ENCODE measurements around the gene SP1. TPM values are rescaled to one million over a fixed set of nuclear protein-coding genes. Genes with fewer than 3 reads are reported as not detected.
A peak's percentile ranks its signal among the peaks of the same experiment; 100 is the strongest.

Gene SP1
- total RNA-seq, 2 experiments from 2014 or later: 67.2 to 70.3 TPM

DNA sequence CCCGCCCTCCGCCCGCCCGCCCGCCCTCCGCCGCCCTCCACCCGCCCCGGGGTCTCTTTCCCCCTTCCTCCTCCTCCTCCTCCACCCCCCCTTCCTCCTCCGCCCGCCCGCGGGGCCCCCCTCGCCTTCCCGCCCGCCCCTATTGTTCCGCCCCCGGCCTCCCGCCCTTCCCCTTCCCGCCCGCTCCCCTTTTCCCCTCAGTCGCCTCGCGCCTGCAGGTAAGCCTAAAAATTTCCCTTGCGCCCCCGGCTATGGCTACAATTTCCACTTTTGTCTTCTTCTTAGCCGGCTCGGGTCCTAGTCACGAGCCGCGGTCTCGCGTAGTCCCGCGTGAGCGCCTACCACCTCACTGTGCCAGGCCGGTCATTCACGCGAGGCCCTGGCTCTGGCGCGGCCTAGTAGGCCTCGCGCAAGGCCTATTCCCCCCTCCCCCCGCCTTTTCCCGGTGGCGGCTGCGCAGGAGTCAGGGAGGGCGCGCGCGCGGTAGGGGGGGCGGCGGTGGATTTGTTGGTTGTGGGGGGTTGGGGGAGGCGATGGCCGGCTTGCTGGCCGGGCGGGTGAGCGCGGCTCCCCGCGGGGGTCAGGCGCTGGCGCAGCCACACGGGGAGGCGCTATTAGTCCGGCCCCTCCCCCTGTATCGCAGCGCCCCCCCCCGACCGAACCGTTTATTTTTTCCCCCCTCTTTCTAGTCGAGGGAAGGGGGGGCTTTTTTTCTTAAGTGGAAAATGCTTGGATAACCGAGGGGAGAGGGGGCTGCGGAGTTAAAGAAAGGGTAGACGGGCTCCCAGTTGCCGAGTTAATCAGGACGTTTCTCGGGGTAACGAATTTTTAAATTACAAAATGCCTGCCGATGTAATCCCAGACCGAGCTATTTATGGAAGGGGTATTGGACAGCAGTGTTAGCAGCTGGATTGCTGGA, 72.4 kb downstream of the SP1 start:
- CTCF ChIA-PET: interaction anchor here (0.7 to 1.2 kb wide), 6 partner anchors 12 to 131 kb away, joined by 3 read pairs; no protein-coding TSS in a partner anchor
- H3K4me1 Mint-ChIP-seq (ENCODE audit: low read depth): peaks cover 39% of the 10 kb centered on the region
- ATAC-seq: peak; percentile 24

DNA sequence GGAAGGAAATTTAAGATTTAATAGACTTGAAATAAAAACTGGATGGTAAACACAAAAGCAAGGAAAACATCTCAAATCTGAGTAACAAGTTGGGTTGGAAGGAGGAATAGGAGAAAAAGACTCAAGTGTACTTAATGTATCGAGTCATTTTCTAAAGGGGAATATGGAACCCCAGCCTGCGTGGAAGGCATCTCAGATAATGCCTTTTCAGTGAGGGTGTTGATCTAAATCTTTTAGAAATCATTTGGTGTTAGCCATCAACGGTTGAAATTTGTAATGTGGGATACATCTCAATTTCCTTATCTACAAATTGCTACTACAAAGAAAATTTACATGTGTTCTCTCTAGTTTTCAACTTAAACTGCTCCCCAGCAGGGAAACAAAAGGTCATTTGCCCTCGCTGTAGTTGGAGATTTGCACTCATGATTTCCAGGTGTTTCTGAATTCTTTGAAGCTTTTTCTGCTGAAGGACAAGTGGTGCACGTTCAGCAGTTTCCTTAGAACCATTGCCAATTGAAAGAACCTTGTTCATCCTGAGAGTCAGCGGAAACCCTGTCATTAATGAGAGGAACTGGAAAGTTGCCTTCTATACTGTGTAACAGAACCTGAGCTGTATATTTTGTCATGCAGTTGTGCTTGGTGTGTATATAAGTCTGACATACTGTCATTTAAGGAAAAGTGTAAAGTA, 74.1 kb downstream of the SP1 start:
- Mint-ChIP-seq H3K9me3 (no peaks in the 10 kb centered on the region), H3K36me3 (ENCODE audit: low read depth) (peaks cover 55% of the 10 kb centered on the region), H3K27me3 (no peaks in the 10 kb centered on the region), H3K27ac (peak overlapping the region; percentile 71), H3K4me1 (ENCODE audit: low read depth) (peaks cover 47% of the 10 kb centered on the region), H3K4me3 (peak overlapping the region; percentile 91)
- TF ChIP-seq, protein P1, sequence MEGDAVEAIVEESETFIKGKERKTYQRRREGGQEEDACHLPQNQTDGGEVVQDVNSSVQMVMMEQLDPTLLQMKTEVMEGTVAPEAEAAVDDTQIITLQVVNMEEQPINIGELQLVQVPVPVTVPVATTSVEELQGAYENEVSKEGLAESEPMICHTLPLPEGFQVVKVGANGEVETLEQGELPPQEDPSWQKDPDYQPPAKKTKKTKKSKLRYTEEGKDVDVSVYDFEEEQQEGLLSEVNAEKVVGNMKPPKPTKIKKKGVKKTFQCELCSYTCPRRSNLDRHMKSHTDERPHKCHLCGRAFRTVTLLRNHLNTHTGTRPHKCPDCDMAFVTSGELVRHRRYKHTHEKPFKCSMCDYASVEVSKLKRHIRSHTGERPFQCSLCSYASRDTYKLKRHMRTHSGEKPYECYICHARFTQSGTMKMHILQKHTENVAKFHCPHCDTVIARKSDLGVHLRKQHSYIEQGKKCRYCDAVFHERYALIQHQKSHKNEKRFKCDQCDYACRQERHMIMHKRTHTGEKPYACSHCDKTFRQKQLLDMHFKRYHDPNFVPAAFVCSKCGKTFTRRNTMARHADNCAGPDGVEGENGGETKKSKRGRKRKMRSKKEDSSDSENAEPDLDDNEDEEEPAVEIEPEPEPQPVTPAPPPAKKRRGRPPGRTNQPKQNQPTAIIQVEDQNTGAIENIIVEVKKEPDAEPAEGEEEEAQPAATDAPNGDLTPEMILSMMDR (IDR thresholded peaks at IDR 0.05): no peak
- ATAC-seq (no peak), DNase-seq (no peak)
- POLR2A ChIA-PET: interaction anchor here (0.8 to 43.3 kb wide), 5 partner anchors 12 to 156 kb away, joined by 3 to 1494 read pairs (median 3); partner anchors contain the start of genes MAP3K12, NPFF, PRR13 and TARBP2
- CTCF ChIA-PET: interaction anchor here (1.0 to 1.5 kb wide), 3 partner anchors 13 to 102 kb away, joined by 3 to 4 read pairs (median 3); no protein-coding TSS in a partner anchor
- intact Hi-C loops (cut with micrococcal nuclease): no loop called here

More for the DNA sequence above, 72.4 kb downstream of the SP1 start:
- TF ChIP-seq, protein P1 (IDR thresholded peaks at IDR 0.05): peak; percentile 28
- peak; percentile 81 for DNase-seq
- Mint-ChIP-seq H3K27ac (peak overlapping the region; percentile 99), H3K4me3 (peak overlapping the region; percentile 91), H3K9me3 (no peaks in the 10 kb centered on the region), H3K36me3 (ENCODE audit: low read depth) (peaks cover 55% of the 10 kb centered on the region), H3K27me3 (no peaks in the 10 kb centered on the region)
- POLR2A ChIA-PET: interaction anchor here (0.7 to 43.3 kb wide), 3 partner anchors 12 to 364 kb away, joined by 3 to 1494 read pairs (median 5); partner anchors contain the start of genes MAP3K12, NPFF and TARBP2
- intact Hi-C loops (cut with micrococcal nuclease): no loop called here

DNA sequence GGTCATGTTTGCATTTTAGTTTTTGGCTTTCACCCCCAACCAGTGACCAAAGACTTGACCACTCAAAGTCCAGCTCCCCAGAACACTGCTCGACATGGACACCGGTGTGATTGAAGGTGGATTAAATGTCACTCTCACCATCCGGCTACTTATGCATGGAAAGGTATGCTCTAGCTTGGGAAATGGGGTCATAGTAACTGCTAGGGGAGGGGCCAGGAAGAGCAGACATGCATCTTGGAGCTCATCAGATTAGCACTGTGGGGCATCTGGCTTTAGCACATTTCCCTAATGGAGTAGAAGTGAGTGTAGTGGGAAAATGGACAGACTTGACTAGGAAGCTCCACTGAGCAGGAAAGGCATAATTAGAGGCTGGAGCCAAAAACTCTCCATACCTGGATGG, 74.7 kb downstream of the SP1 start:
- H3K27ac Mint-ChIP-seq: peak overlapping the region; percentile 71
- H3K27me3 Mint-ChIP-seq: no peaks in the 10 kb centered on the region
- ATAC-seq: no peak
- CTCF ChIA-PET: interaction anchor here (0.8 to 1.5 kb wide), 4 partner anchors 20 to 102 kb away, joined by 3 to 5 read pairs (median 4); no protein-coding TSS in a partner anchor
- intact Hi-C loops (cut with micrococcal nuclease): no loop called here
- TF ChIP-seq, protein P1 (IDR thresholded peaks at IDR 0.05): no peak
- POLR2A ChIA-PET: interaction anchor here (0.6 to 43.3 kb wide), 5 partner anchors 13 to 77 kb away, joined by 3 to 1494 read pairs (median 3); partner anchors contain the start of genes MAP3K12, NPFF, PRR13 and TARBP2
- no peaks in the 10 kb centered on the region for H3K9me3 Mint-ChIP-seq
- H3K36me3 Mint-ChIP-seq (ENCODE audit: low read depth): peaks cover 58% of the 10 kb centered on the region
- peaks cover 50% of the 10 kb centered on the region for H3K4me1 Mint-ChIP-seq (ENCODE audit: low read depth)
- DNase-seq: no peak
- H3K4me3 Mint-ChIP-seq: peak overlapping the region; percentile 91

DNA sequence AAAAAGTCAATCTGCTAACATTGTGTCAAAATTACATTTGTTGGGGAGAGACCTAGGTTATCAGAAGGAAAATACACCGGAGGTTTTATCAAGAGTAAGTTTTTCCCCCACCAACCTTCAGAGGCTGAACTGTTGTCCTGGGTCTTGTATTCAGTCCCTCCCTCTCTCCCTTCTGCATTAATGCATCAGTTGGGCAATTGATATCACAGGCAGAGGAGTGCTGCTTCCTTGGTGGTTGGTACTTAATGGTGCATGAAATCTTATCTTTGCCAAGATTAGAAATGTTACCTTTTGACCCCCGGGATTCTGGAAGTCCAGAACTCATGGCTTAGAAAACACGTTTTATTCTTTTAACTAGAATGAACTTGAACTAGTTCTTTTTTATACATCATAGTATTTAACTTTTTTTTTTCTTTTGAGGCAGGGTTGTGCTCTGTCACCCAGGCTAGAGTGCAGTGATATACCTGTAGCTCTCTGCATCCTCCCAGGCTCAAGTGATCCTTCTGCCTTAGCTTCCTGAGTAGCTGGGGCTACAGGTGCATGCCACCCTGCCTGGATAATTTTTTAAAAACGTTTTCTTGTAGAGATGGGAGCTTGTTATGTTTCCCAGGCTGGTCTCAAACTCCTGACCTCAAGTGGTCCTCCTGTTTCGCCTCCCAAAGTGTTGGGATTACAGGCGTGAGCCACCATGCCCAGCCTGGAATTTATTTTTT, 76.8 kb downstream of the SP1 start:
- Mint-ChIP-seq H3K36me3 (ENCODE audit: low read depth) (peaks cover 76% of the 10 kb centered on the region), H3K27me3 (no peaks in the 10 kb centered on the region), H3K4me1 (ENCODE audit: low read depth) (peaks cover 59% of the 10 kb centered on the region), H3K27ac (no peak overlapping the region), H3K4me3 (no peak overlapping the region), H3K9me3 (no peaks in the 10 kb centered on the region)
- DNase-seq (no peak), ATAC-seq (no peak)
- ChIA-PET CTCF (interaction anchor here (1.8 kb wide), 1 partner anchor 105 kb away, joined by 4 read pairs; no protein-coding TSS in a partner anchor), POLR2A (interaction anchor here (1.1 to 43.3 kb wide), 3 partner anchors 10 to 84 kb away, joined by 3 to 1494 read pairs (median 3); partner anchors contain the start of genes MAP3K12, NPFF and TARBP2)
- TF ChIP-seq, protein P1 (IDR thresholded peaks at IDR 0.05): no peak
- intact Hi-C loops (cut with micrococcal nuclease): no loop called here

Measured in activated CD8-positive, alpha-beta T cell treated with anti-CD3 and anti-CD28 coated beads for 36 hours (primary cell).